Bronchial epithelial cell (primary cell): ENCODE data around the gene EAPP. TPM values are rescaled to one million over a fixed set of nuclear protein-coding genes. Genes with fewer than 3 reads are reported as not detected.
"Not testable (repeated sequence)": the region's sequence is repeated elsewhere in the genome, so short reads cannot be mapped to it uniquely, and the experiment has no call there.

Experiments
- DNase-seq: peaks from one replicate; pipeline ENCODE4 v3.0.0-alpha.2; 2010; ENCODE audit warnings: low read depth
- FAIRE-seq: peaks from 2 replicates; lab custom pipeline; 2011; peaks lifted over from hg19 to GRCh38; lab: Jason Lieb, UNC
- H3K27me3 ChIP-seq: 2 replicates; pipeline ENCODE4 v1.5.1; 2011; ENCODE audit warnings: low read length; ENCODE audit not compliant: control insufficient read depth, insufficient read depth
- H3K36me3 ChIP-seq: 2 replicates; pipeline ENCODE4 v1.5.1; 2011; ENCODE audit warnings: low read length; ENCODE audit not compliant: control insufficient read depth, insufficient read depth
- H3K4me3 ChIP-seq: 2 replicates; pipeline ENCODE4 v1.5.1; 2011; ENCODE audit warnings: mild to moderate bottlenecking, low read depth, low read length, control low read depth
- CTCF ChIP-seq: IDR thresholded peaks from 2 replicates; pipeline ENCODE4 v1.5.1; 2011; ENCODE audit warnings: mild to moderate bottlenecking, moderate library complexity, low read length, control low read depth, inconsistent platforms; ENCODE audit not compliant: insufficient read depth, severe bottlenecking
- total RNA-seq: library from RNA; depleted of rRNA; stranded (reverse); fragments of >200 nt; gene quantifications from 2 replicates; pipeline ENCODE4 v1.2.1, GENCODE V29; 2014

Gene EAPP
- total RNA-seq, 1 donor from 2014 or later, result 48.4 TPM

DNA sequence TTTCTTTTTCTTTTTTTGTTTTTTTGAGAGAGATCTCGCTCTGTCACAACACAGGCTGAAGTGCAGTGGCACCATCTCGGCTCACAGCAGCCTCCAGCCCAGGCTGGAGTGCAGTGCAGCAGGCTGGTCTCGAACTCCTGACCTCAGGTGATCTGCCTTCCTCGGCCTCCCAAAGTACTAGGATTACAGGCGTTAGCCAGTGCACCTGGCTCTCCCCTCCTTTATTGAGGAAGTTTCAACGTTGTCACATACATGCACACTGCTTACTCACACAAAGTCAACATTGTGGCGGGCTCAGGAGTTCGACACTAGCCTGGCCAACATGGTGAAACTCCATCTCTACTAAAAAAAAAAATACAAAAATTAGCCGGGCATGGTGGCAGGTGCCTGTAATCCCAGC is 32.0 kb downstream of the EAPP start:
- H3K27me3 ChIP-seq, result no peaks in the 10 kb centered on the region
- H3K36me3 ChIP-seq, result no peaks in the 10 kb centered on the region
- FAIRE-seq (no peak), DNase-seq (no peak)
- H3K4me3 ChIP-seq, result no peak overlapping the region
- TF ChIP-seq CTCF, result no peak

- H3K4me3 ChIP-seq, FAIRE-seq, H3K36me3 ChIP-seq, H3K27me3 ChIP-seq, DNase-seq: not testable (repeated sequence)
These were observed 34.4 kb downstream of the EAPP start for GRCh38 chr14:34505124-34505491.

DNA sequence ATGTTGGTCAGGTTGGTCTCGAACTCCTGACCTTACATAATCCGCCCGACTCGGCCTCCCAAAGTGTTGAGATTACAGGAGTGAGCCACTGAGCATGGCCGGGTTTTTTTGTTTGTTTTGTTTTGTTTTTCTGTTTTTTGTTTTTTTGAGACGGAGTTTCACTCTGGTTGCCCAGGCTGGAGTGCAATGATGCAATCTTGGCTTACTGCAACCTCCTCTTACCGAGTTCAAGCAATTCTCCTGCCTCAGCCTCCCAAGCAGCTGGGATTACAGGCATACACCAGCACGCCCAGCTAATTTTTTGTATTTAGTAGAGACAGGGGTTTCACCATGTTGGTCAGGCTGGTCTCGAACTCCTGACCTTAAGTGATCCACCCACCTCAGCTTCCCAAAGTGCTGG is 35.5 kb downstream of the EAPP start:
- not testable (repeated sequence) for DNase-seq, H3K27me3 ChIP-seq, H3K4me3 ChIP-seq, H3K36me3 ChIP-seq, FAIRE-seq

DNA sequence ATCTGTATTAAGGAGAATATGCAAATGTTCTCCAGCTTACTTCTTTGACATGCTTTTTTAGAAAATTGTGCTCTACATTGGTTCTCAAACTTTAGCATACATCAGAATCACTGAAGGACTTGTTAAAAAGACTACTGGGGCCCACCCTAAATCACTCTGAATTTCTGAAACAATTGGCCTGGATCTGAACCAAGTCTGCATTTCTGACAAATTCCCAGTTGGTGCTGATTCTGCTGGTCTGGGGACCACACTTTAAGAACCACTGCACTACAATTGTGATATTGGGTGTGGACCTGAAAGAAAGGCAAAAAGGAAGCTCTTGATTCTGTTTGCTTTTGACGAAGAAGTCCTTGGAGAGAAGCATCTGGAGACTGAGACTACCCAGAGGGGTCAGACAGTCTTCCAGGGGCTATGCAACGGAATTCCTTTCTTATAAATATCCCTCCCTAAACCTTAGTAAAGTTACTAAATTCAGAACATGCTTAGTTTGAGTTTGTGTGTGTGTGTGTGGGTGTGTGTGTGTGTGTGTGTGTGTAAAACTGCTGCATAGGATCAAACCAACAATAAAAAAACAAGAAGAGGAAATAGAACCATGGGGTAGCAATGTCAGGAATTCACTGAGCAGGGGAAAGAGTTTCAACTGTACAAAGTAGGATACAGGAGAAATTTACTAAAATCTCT is 36.8 kb downstream of the EAPP start:
- TF ChIP-seq CTCF, result no peak
- FAIRE-seq (no peak), DNase-seq (no peak)
- Histone ChIP-seq H3K36me3 (no peaks in the 10 kb centered on the region), H3K27me3 (no peaks in the 10 kb centered on the region), H3K4me3 (no peak overlapping the region)

DNA sequence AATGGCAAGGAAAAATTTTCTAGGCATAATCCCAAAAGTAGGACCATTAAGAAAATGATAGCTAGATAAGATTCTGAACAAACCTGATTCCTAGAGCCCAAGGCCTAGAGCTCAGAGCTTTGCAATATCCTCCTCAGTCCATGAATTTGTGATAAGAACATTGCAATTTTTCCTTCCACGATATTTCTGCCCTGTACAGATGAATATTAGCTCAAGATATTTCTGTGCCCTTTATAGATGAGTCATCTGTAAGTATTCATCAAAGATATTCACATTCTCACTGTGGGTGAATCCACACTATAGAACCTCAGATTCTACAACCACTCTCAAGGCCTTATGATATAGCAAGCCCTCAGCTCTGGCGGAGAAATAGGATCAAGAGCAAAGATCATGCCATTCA is 37.5 kb downstream of the EAPP start:
- H3K4me3 ChIP-seq, result no peak overlapping the region
- no peak for FAIRE-seq
- peak; percentile 12 for DNase-seq
- no peak for TF ChIP-seq CTCF
- no peaks in the 10 kb centered on the region for H3K36me3 ChIP-seq
- H3K27me3 ChIP-seq, result no peaks in the 10 kb centered on the region

- Histone ChIP-seq H3K36me3 (no peaks in the 10 kb centered on the region), H3K27me3 (no peaks in the 10 kb centered on the region), H3K4me3 (no peak overlapping the region)
- DNase-seq (no peak), FAIRE-seq (no peak)
- no peak for TF ChIP-seq CTCF
These were observed 38.4 kb downstream of the EAPP start for GRCh38 chr14:34501004-34501580.
